GM12878 (cell line): ENCODE data around the gene PPP1R11. TPM values are rescaled to one million over a fixed set of nuclear protein-coding genes. Genes with fewer than 3 reads are reported as not detected.

Experiments used
- ATAC-seq: fragments of 200-7000 bp; cut with Tn5 transposase; 3 replicates; pipeline ENCODE4 v1.9.1; 2020; ENCODE audit warnings: mild to moderate bottlenecking, moderate library complexity
- BruUV-seq: library from RNA; stranded (reverse); fragments of 400-500 nt; replicated peaks from 2 replicates; lab custom pipeline; 2021; lab: Mats Ljungman, UMichigan
- CTCF ChIA-PET: fragments of 300-600 bp; sonication (Branson Sonifier 250); formaldehyde crosslinking; extraction: SDS; loops from one replicate; lab custom pipeline; 2021; ENCODE audit warnings: inconsistent platforms; lab: Yijun Ruan, JAX
- POLR2A ChIA-PET: fragments of 350-600 bp; formaldehyde crosslinking; extraction: SDS; loops from one replicate; lab custom pipeline; 2021; ENCODE audit warnings: inconsistent platforms; lab: Charles Lee
- RAD21 ChIA-PET: fragments of 300-600 bp; sonication (Branson Sonifier 250); formaldehyde crosslinking; loops from one replicate; lab custom pipeline; 2023; ENCODE audit warnings: antibody characterized with exemption; ENCODE audit not compliant: unreplicated experiment; lab: Charles Lee
- SMC1A ChIA-PET: fragments of 300-600 bp; sonication (Branson Sonifier 250); formaldehyde crosslinking; loops from one replicate; lab custom pipeline; 2023; ENCODE audit not compliant: unreplicated experiment, uncharacterized antibody; lab: Charles Lee
- DNase-seq: peaks from one replicate; pipeline ENCODE4 v3.0.0-alpha.2; 2011; ENCODE audit warnings: low read depth, low spot score
- FAIRE-seq: peaks from 3 replicates; lab custom pipeline; 2011; peaks lifted over from hg19 to GRCh38; lab: Jason Lieb, UNC
- H2AFZ ChIP-seq: 2 replicates; pipeline ENCODE4 v1.6.0; 2011; ENCODE audit warnings: low read depth, low read length, control low read depth; ENCODE audit not compliant: control insufficient read depth
- H3K27ac ChIP-seq: 2 replicates; pipeline ENCODE4 v1.5.1; 2011; ENCODE audit warnings: control low read depth; ENCODE audit not compliant: control insufficient read depth, insufficient read depth
- H3K27me3 ChIP-seq, 2 experiments: replicated peaks in 1 of 2; 2 replicates each; pipeline versions ENCODE4 v1.6.0 to v1.6.1; 2011; ENCODE audit warnings: low read length in 1 of 2; ENCODE audit not compliant: control insufficient read depth in 2 of 2, insufficient read depth in 2 of 2
- H3K36me3 ChIP-seq, 2 experiments: 2 replicates each; pipeline ENCODE4 v1.5.1; 2011; ENCODE audit warnings: low read length in 1 of 2; ENCODE audit not compliant: control insufficient read depth in 2 of 2, insufficient read depth in 2 of 2
- H3K4me1 ChIP-seq: 2 replicates; pipeline ENCODE4 v1.6.1; 2011; ENCODE audit warnings: mild to moderate bottlenecking, low read length, moderate library complexity, mixed read lengths; ENCODE audit not compliant: control insufficient read depth, insufficient read depth
- H3K4me2 ChIP-seq: 2 replicates; pipeline ENCODE4 v1.6.0; 2011; ENCODE audit warnings: control low read depth; ENCODE audit not compliant: control insufficient read depth, insufficient read depth
- H3K4me3 ChIP-seq: fragments of 200-600 bp; sonication (generic); 2 replicates; pipeline ENCODE4 v1.5.1; 2016
- H3K79me2 ChIP-seq: 2 replicates; pipeline ENCODE4 v1.6.0; 2011; ENCODE audit warnings: low read length; ENCODE audit not compliant: control insufficient read depth, insufficient read depth
- H3K9ac ChIP-seq: 2 replicates; pipeline ENCODE4 v1.8.0; 2011; ENCODE audit warnings: low read length, control low read depth, mixed read lengths; ENCODE audit not compliant: control insufficient read depth, insufficient read depth
- H3K9me3 ChIP-seq: replicated peaks from 3 replicates; pipeline ENCODE4 v1.5.1; 2011; ENCODE audit warnings: mild to moderate bottlenecking, low read length; ENCODE audit not compliant: control insufficient read depth, insufficient read depth
- H4K20me1 ChIP-seq: 2 replicates; pipeline ENCODE4 v1.6.0; 2011; ENCODE audit not compliant: control insufficient read depth, insufficient read depth
- DPF2 ChIP-seq: fragments of 450-650 bp; IDR thresholded peaks from 2 replicates; pipeline ENCODE4 v1.6.1; 2017; ENCODE audit warnings: mild to moderate bottlenecking
- GABPA ChIP-seq: IDR thresholded peaks from 2 replicates; pipeline ENCODE4 v1.6.1; 2014; ENCODE audit warnings: antibody characterized with exemption, low read depth, mild to moderate bottlenecking, inconsistent platforms
- KDM1A ChIP-seq: fragments of 200-600 bp; sonication (generic); IDR thresholded peaks from 2 replicates; pipeline ENCODE4 v1.6.1; 2016; ENCODE audit warnings: borderline replicate concordance
- NFXL1 ChIP-seq: fragments of 450-650 bp; IDR thresholded peaks from 2 replicates; pipeline ENCODE4 v1.6.1; 2017; ENCODE audit warnings: antibody characterized with exemption, mild to moderate bottlenecking, borderline replicate concordance
- WGBS: methylation state at CpG from one replicate; pipeline ENCODE4 v1.1.6; 2016; ENCODE audit warnings: low lambda C conversion rate; ENCODE audit not compliant: insufficient replicate concordance, insufficient coverage; ENCODE audit errors: missing lambda C conversion rate; 5-methylcytosine and 5-hydroxymethylcytosine counted together
- in situ Hi-C: fragments of 300-500 bp; cut with MboI; formaldehyde crosslinking; loops from 9 replicates; pipeline ENCODE4 v1.14.3; 2018; ENCODE audit warnings: mixed read lengths
- intact Hi-C: fragments of 100-400 bp; cut with micrococcal nuclease; formaldehyde crosslinking; loops from one replicate; pipeline ENCODE4 v1.14.2; 2022; ENCODE audit not compliant: unreplicated experiment
- polyA plus RNA-seq, 11 experiments: library from polyadenylated mRNA; depleted of rRNA in 4 of 11; unstranded in 6 of 11; stranded (reverse) in 5 of 11; fragments of >200 nt; fragmentation: Nextera tagmentation in 4 of 11; fragmentation: Illumina TruSeq in 1 of 11; extraction: Ambion mirVana in 4 of 11; extraction: Trizol in 1 of 11; gene quantifications; 1 replicate in 1 of 11; 2 replicates in 10 of 11; pipeline versions ENCODE4 v1.2.1 to v1.2.3, GENCODE V29; 2011 to 2016; ENCODE audit warnings: inconsistent platforms in 2 of 11, missing spikeins in 2 of 11, low read depth in 1 of 11
- total RNA-seq, 4 experiments: library from RNA; depleted of rRNA in 3 of 4; stranded (reverse); fragments of >200 nt in 3 of 4; fragmentation: Illumina TruSeq in 1 of 4; extraction: Trizol in 1 of 4; gene quantifications; 2 replicates each; pipeline versions ENCODE4 v1.2.1 to v1.2.3, GENCODE V29; 2013 to 2021
- TF ChIP-seq, protein P1 (sequence below): fragments of 450-650 bp; formaldehyde crosslinking; IDR thresholded peaks from 2 replicates; pipeline ENCODE4 v1.4.0; 2022; ENCODE audit warnings: mild to moderate bottlenecking, moderate library complexity
- TF ChIP-seq, protein P2 (sequence below): fragments of 450-650 bp; IDR thresholded peaks from 2 replicates; pipeline ENCODE4 v1.6.1; 2017; ENCODE audit warnings: borderline replicate concordance

The PPP1R11 gene
- total and polyA plus RNA-seq, 10 of the 15 experiments (the other 5 are each of a cell fraction or from before 2014, with no cell fraction given), result 12.6 to 56.1 (median 33.5) TPM

DNA sequence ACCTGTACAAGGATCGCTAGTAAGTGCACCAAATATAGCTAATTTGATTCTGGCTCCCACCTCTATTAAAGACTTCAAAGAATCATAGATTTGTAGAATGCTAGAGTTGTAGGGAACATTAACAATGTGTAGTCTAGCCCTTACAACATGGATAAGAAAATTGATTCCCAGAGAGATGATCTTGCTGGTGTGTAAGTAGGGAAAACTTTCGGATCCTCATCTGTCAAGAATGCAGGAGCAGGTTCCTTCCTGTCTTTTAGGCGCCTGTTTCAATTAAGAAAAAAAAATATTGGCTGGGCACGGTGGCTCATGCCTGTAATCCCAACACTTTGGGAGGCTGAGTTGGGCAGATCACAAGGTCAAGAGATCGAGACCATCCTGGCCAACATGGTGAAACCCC is 20.9 kb downstream of the PPP1R11 start:
- RAD21 ChIA-PET, result interaction anchor here (1.3 to 1.8 kb wide), 2 partner anchors 14 to 16 kb away, joined by 3 to 10 read pairs; no protein-coding TSS in a partner anchor
- Histone ChIP-seq H3K4me1 (no peaks in the 10 kb centered on the region), H3K79me2 (no peaks in the 10 kb centered on the region)
- CTCF ChIA-PET, result interaction anchor here (0.6 to 1.4 kb wide), 6 partner anchors 10 to 1988 kb away, joined by 3 to 5 read pairs (median 4); no protein-coding TSS in a partner anchor
- 30% methylated on average over 5 of the region's 5 CpGs for WGBS
- intact Hi-C loops, result no loop called here
- TF ChIP-seq, protein P1, sequence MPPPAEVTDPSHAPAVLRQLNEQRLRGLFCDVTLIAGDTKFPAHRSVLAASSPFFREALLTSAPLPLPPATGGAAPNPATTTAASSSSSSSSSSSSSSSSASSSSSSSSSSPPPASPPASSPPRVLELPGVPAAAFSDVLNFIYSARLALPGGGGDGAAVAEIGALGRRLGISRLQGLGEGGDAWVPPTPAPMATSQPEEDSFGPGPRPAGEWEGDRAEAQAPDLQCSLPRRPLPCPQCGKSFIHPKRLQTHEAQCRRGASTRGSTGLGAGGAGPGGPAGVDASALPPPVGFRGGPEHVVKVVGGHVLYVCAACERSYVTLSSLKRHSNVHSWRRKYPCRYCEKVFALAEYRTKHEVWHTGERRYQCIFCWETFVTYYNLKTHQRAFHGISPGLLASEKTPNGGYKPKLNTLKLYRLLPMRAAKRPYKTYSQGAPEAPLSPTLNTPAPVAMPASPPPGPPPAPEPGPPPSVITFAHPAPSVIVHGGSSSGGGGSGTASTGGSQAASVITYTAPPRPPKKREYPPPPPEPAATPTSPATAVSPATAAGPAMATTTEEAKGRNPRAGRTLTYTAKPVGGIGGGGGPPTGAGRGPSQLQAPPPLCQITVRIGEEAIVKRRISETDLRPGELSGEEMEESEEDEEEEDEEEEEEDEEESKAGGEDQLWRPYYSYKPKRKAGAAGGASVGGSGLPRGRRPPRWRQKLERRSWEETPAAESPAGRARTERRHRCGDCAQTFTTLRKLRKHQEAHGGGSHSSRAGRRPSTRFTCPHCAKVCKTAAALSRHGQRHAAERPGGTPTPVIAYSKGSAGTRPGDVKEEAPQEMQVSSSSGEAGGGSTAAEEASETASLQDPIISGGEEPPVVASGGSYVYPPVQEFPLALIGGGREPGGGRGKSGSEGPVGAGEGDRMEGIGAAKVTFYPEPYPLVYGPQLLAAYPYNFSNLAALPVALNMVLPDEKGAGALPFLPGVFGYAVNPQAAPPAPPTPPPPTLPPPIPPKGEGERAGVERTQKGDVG (CRISPR knock-in tag), result no peak
- TF ChIP-seq NFXL1, result no peak
- no peak for TF ChIP-seq DPF2
- no peak for TF ChIP-seq GABPA
- no peak for TF ChIP-seq KDM1A
- TF ChIP-seq, protein P2, sequence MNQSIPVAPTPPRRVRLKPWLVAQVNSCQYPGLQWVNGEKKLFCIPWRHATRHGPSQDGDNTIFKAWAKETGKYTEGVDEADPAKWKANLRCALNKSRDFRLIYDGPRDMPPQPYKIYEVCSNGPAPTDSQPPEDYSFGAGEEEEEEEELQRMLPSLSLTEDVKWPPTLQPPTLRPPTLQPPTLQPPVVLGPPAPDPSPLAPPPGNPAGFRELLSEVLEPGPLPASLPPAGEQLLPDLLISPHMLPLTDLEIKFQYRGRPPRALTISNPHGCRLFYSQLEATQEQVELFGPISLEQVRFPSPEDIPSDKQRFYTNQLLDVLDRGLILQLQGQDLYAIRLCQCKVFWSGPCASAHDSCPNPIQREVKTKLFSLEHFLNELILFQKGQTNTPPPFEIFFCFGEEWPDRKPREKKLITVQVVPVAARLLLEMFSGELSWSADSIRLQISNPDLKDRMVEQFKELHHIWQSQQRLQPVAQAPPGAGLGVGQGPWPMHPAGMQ, result no peak
- TF ChIP-seq, all 136 proteins: peak for 0
- Histone ChIP-seq H3K4me3 (no peak overlapping the region), H3K9ac (no peak overlapping the region), H3K9me3 (no peaks in the 10 kb centered on the region), H3K4me2 (no peak overlapping the region), H2AFZ (no peak overlapping the region), H3K36me3 (no peaks in the 10 kb centered on the region), H4K20me1 (no peaks in the 10 kb centered on the region), H3K27ac (no peak overlapping the region), H3K27me3 (peaks cover 0 to 3% of the 10 kb centered on the region in 2 experiments; a peak in 2 of 4 replicates)
- in situ Hi-C loops, result no loop called here
- ChIA-PET SMC1A (interaction anchor here (1.2 to 2.1 kb wide), 2 partner anchors 22 to 44 kb away, joined by 7 to 9 read pairs; no protein-coding TSS in a partner anchor), POLR2A (no interaction called here)
- BruUV-seq, result no TSS peak
- DNase-seq, result no peak
- FAIRE-seq, result no peak
- no peak for ATAC-seq
